ENCODE measurements around the gene NR3C2.
"Not testable (repeated sequence)": the region's sequence is repeated elsewhere in the genome, so short reads cannot be mapped to it uniquely, and the experiment has no call there.

NR3C2 gene

GRCh38 chr4:148116264-148116663 lies 325.9 kb downstream of the NR3C2 start:
- FAIRE-seq (no peak), DNase-seq (ENCODE audit: low spot score) (no peak)

GRCh38 chr4:148114436-148114835 lies 327.8 kb downstream of the NR3C2 start:
- FAIRE-seq: no peak

GRCh38 chr4:148112231-148112982 lies 329.8 kb downstream of the NR3C2 start:
- FAIRE-seq (no peak), DNase-seq (ENCODE audit: low spot score) (no peak)

More at GRCh38 chr4:148114436-148114835, 327.8 kb downstream of the NR3C2 start:
- DNase-seq (ENCODE audit: low spot score): no peak

- FAIRE-seq: no peak
- no peak for DNase-seq (ENCODE audit: low spot score)
Observed at GRCh38 chr4:148110169-148110568, 332.0 kb downstream of the NR3C2 start.

GRCh38 chr4:148109216-148109615 lies 333.0 kb downstream of the NR3C2 start:
- DNase-seq (ENCODE audit: low spot score): no peak
- no peak for FAIRE-seq

GRCh38 chr4:148108766-148109165 lies 333.4 kb downstream of the NR3C2 start:
- DNase-seq (ENCODE audit: low spot score) (no peak), FAIRE-seq (no peak)

GRCh38 chr4:148103597-148104355 lies 338.4 kb downstream of the NR3C2 start:
- no peak for FAIRE-seq

GRCh38 chr4:148101790-148102189 lies 340.4 kb downstream of the NR3C2 start:
- DNase-seq (ENCODE audit: low spot score): no peak
- FAIRE-seq: no peak

More at GRCh38 chr4:148103597-148104355, 338.4 kb downstream of the NR3C2 start:
- no peak for DNase-seq (ENCODE audit: low spot score)

GRCh38 chr4:148101235-148101634 lies 341.0 kb downstream of the NR3C2 start:
- DNase-seq (ENCODE audit: low spot score): no peak
- FAIRE-seq: no peak

GRCh38 chr4:148097801-148098200 lies 344.4 kb downstream of the NR3C2 start:
- FAIRE-seq (no peak), DNase-seq (ENCODE audit: low spot score) (no peak)

GRCh38 chr4:148095346-148095923 lies 346.8 kb downstream of the NR3C2 start:
- FAIRE-seq: no peak

GRCh38 chr4:148094149-148094548 lies 348.1 kb downstream of the NR3C2 start:
- DNase-seq (ENCODE audit: low spot score) (no peak), FAIRE-seq (no peak)

More at GRCh38 chr4:148095346-148095923, 346.8 kb downstream of the NR3C2 start:
- no peak for DNase-seq (ENCODE audit: low spot score)

- DNase-seq (ENCODE audit: low spot score) (no peak), FAIRE-seq (no peak)
Observed at GRCh38 chr4:148093065-148093464, 349.1 kb downstream of the NR3C2 start.

GRCh38 chr4:148092316-148093014 lies 349.7 kb downstream of the NR3C2 start:
- DNase-seq (ENCODE audit: low spot score): no peak
- no peak for FAIRE-seq

- FAIRE-seq (no peak), DNase-seq (ENCODE audit: low spot score) (no peak)
Observed at GRCh38 chr4:148091896-148092295, 350.3 kb downstream of the NR3C2 start.

GRCh38 chr4:148090503-148091476 lies 351.4 kb downstream of the NR3C2 start:
- no peak for FAIRE-seq
- no peak for DNase-seq (ENCODE audit: low spot score)

- FAIRE-seq (no peak), DNase-seq (ENCODE audit: low spot score) (no peak)
Observed at GRCh38 chr4:148090029-148090428, 352.2 kb downstream of the NR3C2 start.

- no peak for DNase-seq (ENCODE audit: low spot score)
- no peak for FAIRE-seq
Observed at GRCh38 chr4:148089624-148090023, 352.6 kb downstream of the NR3C2 start.

- FAIRE-seq; DNase-seq (ENCODE audit: low spot score): not testable (repeated sequence)
Observed at GRCh38 chr4:148083073-148083472, 359.1 kb downstream of the NR3C2 start.

- FAIRE-seq (no peak), DNase-seq (ENCODE audit: low spot score) (no peak)
Observed at GRCh38 chr4:148081745-148082144, 360.5 kb downstream of the NR3C2 start.

Measured in RCC 7860 (cell line).